ENCODE measurements around the gene RTF2.

DNA sequence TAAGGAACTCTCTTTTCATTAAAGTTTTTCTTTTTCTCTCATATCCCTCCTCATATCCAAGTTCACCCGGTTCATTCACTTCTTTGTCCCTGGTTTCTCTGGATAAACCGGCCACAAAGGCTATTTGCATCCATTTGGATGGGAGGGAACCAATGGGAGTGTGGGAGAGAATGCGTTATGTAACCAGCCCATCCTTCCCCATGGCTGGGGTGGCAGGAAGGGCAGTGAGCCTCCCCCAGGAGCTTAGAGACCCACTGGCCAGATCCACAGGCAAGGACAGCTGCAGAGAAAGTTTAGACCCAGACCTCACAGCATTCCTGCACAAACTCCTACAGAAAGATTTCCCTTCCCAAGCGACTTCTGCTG, 45.6 kb upstream of the RTF2 start:
- TF ChIP-seq ZFX (IDR thresholded peaks at IDR 0.05): no peak
- TF ChIP-seq, protein P1, sequence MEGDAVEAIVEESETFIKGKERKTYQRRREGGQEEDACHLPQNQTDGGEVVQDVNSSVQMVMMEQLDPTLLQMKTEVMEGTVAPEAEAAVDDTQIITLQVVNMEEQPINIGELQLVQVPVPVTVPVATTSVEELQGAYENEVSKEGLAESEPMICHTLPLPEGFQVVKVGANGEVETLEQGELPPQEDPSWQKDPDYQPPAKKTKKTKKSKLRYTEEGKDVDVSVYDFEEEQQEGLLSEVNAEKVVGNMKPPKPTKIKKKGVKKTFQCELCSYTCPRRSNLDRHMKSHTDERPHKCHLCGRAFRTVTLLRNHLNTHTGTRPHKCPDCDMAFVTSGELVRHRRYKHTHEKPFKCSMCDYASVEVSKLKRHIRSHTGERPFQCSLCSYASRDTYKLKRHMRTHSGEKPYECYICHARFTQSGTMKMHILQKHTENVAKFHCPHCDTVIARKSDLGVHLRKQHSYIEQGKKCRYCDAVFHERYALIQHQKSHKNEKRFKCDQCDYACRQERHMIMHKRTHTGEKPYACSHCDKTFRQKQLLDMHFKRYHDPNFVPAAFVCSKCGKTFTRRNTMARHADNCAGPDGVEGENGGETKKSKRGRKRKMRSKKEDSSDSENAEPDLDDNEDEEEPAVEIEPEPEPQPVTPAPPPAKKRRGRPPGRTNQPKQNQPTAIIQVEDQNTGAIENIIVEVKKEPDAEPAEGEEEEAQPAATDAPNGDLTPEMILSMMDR (conservative IDR thresholded peaks at IDR 0.05): no peak

All from C4-2B (cell line).